Gastroesophageal sphincter (tissue), 4 donors: ENCODE data around the gene CEP97. TPM values are rescaled to one million over a fixed set of nuclear protein-coding genes. Genes with fewer than 3 reads are reported as not detected.
"Not testable (repeated sequence)": the region's sequence is repeated elsewhere in the genome, so short reads cannot be mapped to it uniquely, and the experiment has no call there.

Source experiments
- ATAC-seq: fragments of 150-250 bp; one replicate; pipeline ENCODE4 v1.9.1; 2016; ENCODE audit warnings: mild to moderate bottlenecking, moderate library complexity
- H3K27ac ChIP-seq, 4 donors: fragments of 200-600 bp; sonication (generic) in 3 of 4; 1 replicate in 3 of 4; 2 replicates in 1 of 4; pipeline ENCODE4 v1.5.1; 2016 to 2019
- H3K27me3 ChIP-seq: fragments of 200-600 bp; sonication (generic); one replicate; pipeline ENCODE4 v1.5.1; 2019
- H3K36me3 ChIP-seq, 2 donors: fragments of 200-600 bp; sonication (generic); one replicate each; pipeline ENCODE4 v1.5.1; 2019; ENCODE audit warnings: control low read depth in 1 of 2
- H3K4me1 ChIP-seq, 3 donors: fragments of 200-600 bp; sonication (generic); 1 replicate in 2 of 3; 2 replicates in 1 of 3; pipeline ENCODE4 v1.5.1; 2016 to 2019; ENCODE audit warnings: control low read depth in 2 of 3
- H3K4me3 ChIP-seq, 2 donors: fragments of 200-600 bp; sonication (generic); one replicate each; pipeline ENCODE4 v1.5.1; 2019; ENCODE audit warnings: mild to moderate bottlenecking in 1 of 2, moderate library complexity in 1 of 2
- H3K9me3 ChIP-seq, 3 donors: fragments of 200-600 bp; sonication (generic); one replicate each; pipeline ENCODE4 v1.5.1; 2017 to 2019; ENCODE audit warnings: control low read depth in 2 of 3
- CTCF ChIP-seq, 4 experiments: fragments of 200-600 bp in 2 of 4; fragments of 450-650 bp in 2 of 4; sonication (generic) in 1 of 4; IDR thresholded peaks; one replicate each; pipeline ENCODE4 v1.5.1; 2017 to 2019; ENCODE audit warnings: antibody characterized with exemption in 4 of 4, mild to moderate bottlenecking in 2 of 4, moderate library complexity in 2 of 4
- EP300 ChIP-seq: sonication (generic); formaldehyde crosslinking; IDR thresholded peaks from one replicate; pipeline ENCODE4 v1.6.1; 2017; ENCODE audit warnings: antibody characterized with exemption, mild to moderate bottlenecking
- POLR2A ChIP-seq, 2 donors: fragments of 450-650 bp; IDR thresholded peaks; one replicate each; pipeline ENCODE4 v1.6.1; 2017; ENCODE audit warnings: antibody characterized with exemption in 2 of 2, mild to moderate bottlenecking in 2 of 2, moderate library complexity in 1 of 2
- POLR2AphosphoS5 ChIP-seq: sonication (generic); formaldehyde crosslinking; IDR thresholded peaks from one replicate; pipeline ENCODE4 v1.6.1; 2017; ENCODE audit warnings: antibody characterized with exemption
- WGBS, 2 donors: methylation state at CpG; one replicate each; pipeline ENCODE4 v1.1.5; 2018; ENCODE audit warnings: low coverage in 1 of 2; 5-methylcytosine and 5-hydroxymethylcytosine counted together
- total RNA-seq, 4 donors: library from RNA; depleted of rRNA; stranded (reverse); fragments of >200 nt; gene quantifications; one replicate each; pipeline ENCODE4 v1.1.0, GENCODE V29; 2016

The CEP97 gene
- total RNA-seq, 4 donors from 2014 or later = 7.8 to 11.4 (median 8.8) TPM

- Histone ChIP-seq H3K9me3 (no peaks in the 10 kb centered on the region), H3K4me1 (peaks cover 3 to 53% (median 9%) of the 10 kb centered on the region in 3 donors), H3K27ac (peak overlapping the region; percentile 4 to 100 (median 64)), H3K36me3 (peaks cover 0 to 34% of the 10 kb centered on the region in 2 donors), H3K4me3 (peak overlapping the region; percentile 12 to 100), H3K27me3 (no peaks in the 10 kb centered on the region)
- ATAC-seq = no peak
- no peak for TF ChIP-seq EP300
- no peak for TF ChIP-seq CTCF (IDR thresholded peaks at IDR 0.05)
- no peak for TF ChIP-seq POLR2AphosphoS5
- TF ChIP-seq POLR2A (IDR thresholded peaks at IDR 0.05) = no peak
- WGBS, 2 donors = 14 to 49% methylated on average over 9 to 10 of the region's 29 CpGs
These were observed 46.8 kb upstream of the CEP97 start for GRCh38 chr3:101677436-101678286.

DNA sequence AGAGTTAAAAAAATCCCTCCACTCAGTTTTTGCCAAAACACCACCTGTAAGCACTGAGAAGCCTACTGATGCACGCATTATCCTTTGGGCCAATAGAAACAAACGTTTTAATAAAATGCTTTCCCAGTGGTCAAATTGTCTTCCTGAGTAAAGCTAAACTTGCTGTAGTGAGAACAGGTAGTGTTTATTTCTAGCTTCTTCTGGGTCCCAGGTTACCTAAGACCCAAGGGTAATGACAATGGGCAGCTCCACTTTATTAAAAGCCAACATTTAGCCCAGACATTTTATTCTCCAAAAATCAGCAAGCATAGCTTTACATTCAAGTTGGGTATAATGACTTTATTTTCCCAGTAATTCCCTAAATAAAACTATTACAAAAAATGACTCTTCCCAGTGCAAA is 45.6 kb upstream of the CEP97 start:
- WGBS, 2 donors = 44 to 68% methylated on average over 2 of the region's 2 CpGs

DNA sequence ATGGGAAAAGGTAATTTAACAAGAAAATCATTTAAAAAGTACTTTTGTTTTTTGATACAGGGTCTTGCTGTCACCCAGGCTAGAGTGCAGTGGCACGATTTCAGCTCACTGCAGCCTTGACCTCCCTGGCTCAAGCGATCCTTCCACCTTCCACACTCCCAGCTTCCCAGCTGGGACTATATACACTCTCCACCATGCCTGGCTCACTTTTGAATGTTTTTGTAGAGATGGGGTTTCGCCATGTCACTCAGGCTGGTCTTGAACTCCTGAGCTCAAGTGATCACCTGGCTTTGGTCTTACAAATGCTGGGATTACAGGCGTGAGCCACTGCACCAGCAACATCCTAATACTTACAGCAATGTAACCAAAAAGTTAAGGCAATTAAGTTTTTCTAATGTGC is 43.9 kb upstream of the CEP97 start:
- Histone ChIP-seq H3K27me3 (no peaks in the 10 kb centered on the region), H3K9me3 (no peaks in the 10 kb centered on the region), H3K4me1 (peaks cover 3 to 58% (median 15%) of the 10 kb centered on the region in 3 donors), H3K27ac (no peak overlapping the region), H3K4me3 (no peak overlapping the region), H3K36me3 (peaks cover 0 to 59% of the 10 kb centered on the region in 2 donors)
- WGBS, 2 donors = 50 to 60% methylated on average over 1 to 2 of the region's 4 CpGs
- no peak for ATAC-seq
- TF ChIP-seq CTCF (IDR thresholded peaks at IDR 0.05) = no peak
- TF ChIP-seq POLR2A (IDR thresholded peaks at IDR 0.05) = no peak
- TF ChIP-seq EP300 = no peak
- TF ChIP-seq POLR2AphosphoS5 = no peak

More for the DNA sequence above, 45.6 kb upstream of the CEP97 start:
- H3K27ac ChIP-seq, ATAC-seq, H3K4me3 ChIP-seq, H3K9me3 ChIP-seq, H3K27me3 ChIP-seq: not testable (repeated sequence)
- H3K36me3 ChIP-seq = peaks cover 0 to 44% of the 10 kb centered on the region in 2 donors
- H3K4me1 ChIP-seq = peaks cover 3 to 58% (median 9%) of the 10 kb centered on the region in 3 donors

DNA sequence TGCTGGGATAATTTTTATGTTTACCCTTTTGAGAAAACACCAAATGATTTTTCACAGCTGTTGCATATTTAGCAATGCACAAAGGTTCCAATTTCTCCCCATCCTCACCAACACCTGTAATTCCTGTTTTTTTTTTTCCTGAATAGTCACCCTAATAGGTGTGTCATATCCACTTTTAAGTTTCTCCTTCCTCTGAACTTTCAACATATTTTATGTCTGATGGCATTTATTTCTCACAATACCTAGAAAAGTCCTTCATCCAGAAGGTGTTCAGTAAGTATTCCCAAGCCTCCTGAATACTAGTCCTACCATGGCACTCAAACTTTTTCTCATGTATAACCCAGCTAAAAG is 39.4 kb upstream of the CEP97 start:
- Histone ChIP-seq H3K9me3 (no peaks in the 10 kb centered on the region), H3K27me3 (no peaks in the 10 kb centered on the region), H3K27ac (peak overlapping the region in 3 of 4 donors; percentile 90 to 95 (median 93)), H3K4me1 (peaks cover 0 to 56% (median 6%) of the 10 kb centered on the region in 3 donors), H3K36me3 (peaks cover 0 to 52% of the 10 kb centered on the region in 2 donors), H3K4me3 (peak overlapping the region; percentile 66 to 96)
- TF ChIP-seq POLR2AphosphoS5 = no peak
- TF ChIP-seq CTCF (IDR thresholded peaks at IDR 0.05) = no peak
- no peak for TF ChIP-seq POLR2A (IDR thresholded peaks at IDR 0.05)
- TF ChIP-seq EP300 = no peak
- no peak for ATAC-seq

DNA sequence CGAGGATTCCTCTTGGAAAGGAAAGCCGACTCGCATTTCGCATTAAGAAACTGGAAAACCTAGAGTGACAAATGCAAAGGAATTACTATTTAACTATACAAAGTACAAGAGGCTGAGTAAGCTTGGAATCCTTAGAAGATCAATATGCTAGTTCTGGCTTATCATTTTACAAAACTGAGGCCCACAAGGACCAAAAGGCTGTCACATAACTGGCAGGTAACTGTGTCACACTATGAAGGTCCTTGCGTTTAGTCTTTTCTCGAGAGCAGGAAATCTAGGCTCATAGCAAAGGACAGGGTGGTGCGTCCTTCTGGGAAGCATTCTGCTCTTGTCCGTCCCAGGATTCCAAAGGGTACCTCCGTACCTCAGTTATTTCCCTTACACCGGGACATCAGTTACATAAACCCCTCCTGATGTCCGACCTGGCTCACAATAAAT is 38.5 kb upstream of the CEP97 start:
- TF ChIP-seq EP300 (no peak), CTCF (IDR thresholded peaks at IDR 0.05) (no peak), POLR2AphosphoS5 (no peak), POLR2A (IDR thresholded peaks at IDR 0.05) (no peak)
- H3K27me3 ChIP-seq = no peaks in the 10 kb centered on the region
- no peaks in the 10 kb centered on the region for H3K9me3 ChIP-seq
- WGBS, 2 donors = 1 to 8% methylated on average over 7 to 11 of the region's 11 CpGs
- H3K27ac ChIP-seq = peak overlapping the region; percentile 90 to 99 (median 94)
- ATAC-seq = peak; percentile 0
- H3K4me1 ChIP-seq = peaks cover 0 to 58% (median 6%) of the 10 kb centered on the region in 3 donors
- H3K36me3 ChIP-seq = peaks cover 0 to 43% of the 10 kb centered on the region in 2 donors
- H3K4me3 ChIP-seq = peak overlapping the region; percentile 66 to 96
